Measurements from ENCODE around the gene TBCD. TPM values are rescaled to one million over a fixed set of nuclear protein-coding genes. Genes with fewer than 3 reads are reported as not detected.
A peak's percentile ranks its signal among the peaks of the same experiment; 100 is the strongest.

TBCD gene
- total RNA-seq, 2 donors from 2014 or later = 67.4 to 147 TPM

DNA sequence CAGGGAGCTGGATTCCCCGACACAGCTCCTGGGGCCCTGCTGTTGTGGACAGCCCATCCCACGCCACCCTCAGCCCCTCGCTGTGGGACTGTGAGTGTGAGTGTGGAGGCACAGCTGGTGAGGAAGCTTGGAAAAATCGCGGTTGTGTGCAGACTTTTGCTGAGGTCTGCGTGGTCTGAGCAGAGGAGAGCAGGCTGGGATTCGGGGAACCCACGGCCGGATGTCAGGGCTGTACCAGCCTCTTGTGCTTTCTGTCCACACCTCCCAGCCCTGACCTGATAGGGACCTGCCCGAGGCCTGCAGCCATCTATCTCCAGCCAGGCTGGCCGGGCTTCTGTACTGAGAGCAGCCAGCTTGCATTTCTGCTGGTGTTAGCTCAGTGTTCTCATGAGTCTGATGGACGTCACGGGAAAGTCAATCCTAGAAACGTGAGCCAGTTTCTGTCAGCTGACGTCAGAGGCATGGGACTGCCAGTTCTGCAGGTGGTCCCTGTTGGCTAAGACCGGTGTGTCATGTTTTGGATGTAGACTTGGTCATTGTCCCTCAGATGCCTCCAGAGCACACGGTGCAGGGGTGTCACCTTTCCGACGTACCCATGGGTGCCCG is 160.7 kb downstream of the TBCD start:
- DNase-seq (ENCODE audit: low spot score in 2 of 2) = no peak
- H3K27ac Mint-ChIP-seq = no peak overlapping the region
- ATAC-seq = no peak
- H3K9me3 Mint-ChIP-seq = no peaks in the 10 kb centered on the region
- peaks cover 0 to 8% of the 10 kb centered on the region in 2 donors for H3K36me3 Mint-ChIP-seq

DNA sequence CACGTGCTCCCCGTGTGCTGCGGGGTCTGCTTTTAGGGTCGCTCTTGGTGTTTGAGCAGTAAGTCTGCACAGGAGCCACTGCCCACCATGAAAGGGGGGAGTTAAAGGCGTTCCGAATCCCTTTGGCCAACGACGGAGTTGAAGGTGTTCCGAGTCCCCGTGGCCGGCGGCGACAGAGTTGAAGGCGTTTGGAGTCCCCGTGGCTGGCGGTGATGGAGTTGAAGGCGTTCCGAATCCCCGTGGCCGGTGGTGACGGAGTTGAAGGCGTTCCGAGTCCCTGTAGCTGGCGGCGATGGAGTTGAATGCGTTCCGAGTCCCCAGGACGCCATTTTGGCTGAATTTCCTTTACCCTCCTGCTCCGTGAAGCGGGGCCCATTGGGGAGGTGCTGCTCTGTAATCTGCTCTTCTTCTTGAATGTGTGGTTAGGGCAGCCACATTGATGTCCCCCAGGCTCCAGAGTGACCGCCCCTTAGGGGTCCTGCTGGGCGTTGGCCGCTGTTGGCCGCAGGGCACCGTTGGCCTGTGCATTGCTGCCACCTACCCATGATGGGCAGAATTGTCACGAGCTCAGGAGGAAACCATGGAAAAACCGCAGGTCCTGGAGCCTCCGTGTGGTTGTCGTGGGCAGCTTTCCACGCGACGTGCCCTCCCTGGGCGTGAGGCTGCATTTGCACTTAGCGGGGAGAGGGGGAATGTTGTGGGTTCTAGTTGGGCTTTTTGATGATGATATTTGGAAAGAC is 161.6 kb downstream of the TBCD start:
- H3K9me3 Mint-ChIP-seq = no peaks in the 10 kb centered on the region
- no peak overlapping the region for H3K27ac Mint-ChIP-seq
- no peak for DNase-seq (ENCODE audit: low spot score in 2 of 2)
- H3K36me3 Mint-ChIP-seq = peaks cover 0 to 8% of the 10 kb centered on the region in 2 donors
- no peak for ATAC-seq

DNA sequence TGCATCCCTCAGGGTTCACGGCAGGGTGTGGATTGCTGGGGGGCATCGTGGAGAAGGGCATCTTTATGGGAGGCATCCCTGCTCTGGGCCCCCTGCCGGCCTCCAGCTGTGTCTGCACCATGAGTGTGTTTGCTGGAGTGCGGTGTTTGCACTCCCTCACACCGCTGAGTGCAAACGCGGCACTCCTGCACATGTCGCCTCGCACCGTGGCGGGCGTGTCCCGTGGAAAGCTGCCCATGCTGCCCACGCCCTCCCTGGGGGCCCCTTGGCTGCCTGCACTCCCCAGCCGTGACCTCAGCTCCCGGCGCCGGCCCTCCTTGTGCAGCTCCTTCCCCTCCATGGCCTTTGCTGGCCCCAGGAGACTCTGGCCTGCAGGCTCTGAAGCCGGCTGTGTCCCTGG is 162.5 kb downstream of the TBCD start:
- Mint-ChIP-seq H3K27ac (no peak overlapping the region), H3K36me3 (peaks cover 0 to 8% of the 10 kb centered on the region in 2 donors), H3K9me3 (no peaks in the 10 kb centered on the region)
- DNase-seq (ENCODE audit: low spot score in 2 of 2) (no peak), ATAC-seq (peak in 1 of 2 donors; percentile 10)

DNA sequence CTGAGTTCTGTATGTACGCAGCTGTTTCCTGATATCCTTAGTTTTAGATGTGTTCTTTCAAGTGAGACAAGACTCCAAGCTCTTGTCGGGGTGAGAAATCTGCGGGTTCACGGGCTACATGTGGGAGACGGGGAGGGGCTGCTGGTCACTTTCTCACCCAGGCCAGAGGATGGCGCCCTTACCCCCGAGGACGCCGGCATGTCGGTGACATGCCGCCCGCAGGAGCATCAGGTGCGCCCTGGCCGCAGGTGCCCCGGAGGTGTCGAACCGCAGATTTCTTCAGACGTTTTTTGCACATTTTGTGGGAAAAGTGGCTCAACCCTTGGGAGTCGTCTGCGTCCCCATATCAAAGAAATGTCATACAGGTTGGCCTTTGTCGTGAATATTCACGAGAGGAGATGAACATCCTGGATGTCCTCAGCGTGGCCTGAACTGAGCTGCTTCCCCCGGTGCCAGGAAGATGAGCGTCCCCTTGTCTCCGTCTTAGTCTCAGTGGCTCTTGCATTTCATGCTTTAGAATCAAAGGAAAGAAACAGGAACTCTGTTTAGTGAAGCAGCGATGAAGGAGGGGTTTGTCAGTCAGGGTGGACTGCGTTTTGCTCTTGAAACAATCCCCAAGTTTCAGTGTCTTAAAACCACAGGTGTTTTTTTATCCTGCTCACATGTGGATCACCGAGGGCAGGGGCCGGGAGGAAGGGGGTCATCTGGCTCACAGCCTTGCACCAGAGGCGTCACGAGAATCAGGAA is 163.3 kb downstream of the TBCD start:
- H3K27ac Mint-ChIP-seq = peak overlapping the region in 1 of 2 donors; percentile 5
- no peaks in the 10 kb centered on the region for H3K9me3 Mint-ChIP-seq
- no peak for DNase-seq (ENCODE audit: low spot score in 2 of 2)
- H3K36me3 Mint-ChIP-seq = peaks cover 0 to 8% of the 10 kb centered on the region in 2 donors
- ATAC-seq = no peak

DNA sequence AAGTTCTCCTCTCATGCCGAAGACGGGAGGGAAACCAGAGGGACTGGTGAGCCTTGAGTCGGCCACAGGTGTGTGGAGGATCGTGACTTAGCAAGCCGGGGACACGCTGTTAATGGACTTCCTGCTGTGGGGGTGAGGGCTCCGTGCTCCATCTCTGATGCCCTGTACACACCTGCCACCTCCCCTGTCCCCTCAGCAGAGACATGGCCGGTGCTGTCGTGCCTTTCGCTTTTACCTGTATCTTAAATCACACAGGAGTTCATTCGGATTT is 163.8 kb downstream of the TBCD start:
- Mint-ChIP-seq H3K9me3 (no peaks in the 10 kb centered on the region), H3K27ac (no peak overlapping the region), H3K36me3 (peaks cover 0 to 8% of the 10 kb centered on the region in 2 donors)
- DNase-seq (ENCODE audit: low spot score in 2 of 2) (no peak), ATAC-seq (no peak)

GRCh38 chr17:82917699-82918345 is 166.0 kb downstream of the TBCD start:
- peak in 1 of 2 donors; percentile 51 for ATAC-seq
- H3K9me3 Mint-ChIP-seq = no peaks in the 10 kb centered on the region
- DNase-seq (ENCODE audit: low spot score in 2 of 2) = peak in 1 of 2 donors; percentile 48
- H3K27ac Mint-ChIP-seq = peak overlapping the region in 1 of 2 donors; percentile 44
- no peaks in the 10 kb centered on the region for H3K36me3 Mint-ChIP-seq

GRCh38 chr17:82918508-82918907 is 166.6 kb downstream of the TBCD start:
- Mint-ChIP-seq H3K36me3 (no peaks in the 10 kb centered on the region), H3K27ac (no peak overlapping the region), H3K9me3 (no peaks in the 10 kb centered on the region)
- DNase-seq (ENCODE audit: low spot score in 2 of 2) = no peak
- no peak for ATAC-seq

DNA sequence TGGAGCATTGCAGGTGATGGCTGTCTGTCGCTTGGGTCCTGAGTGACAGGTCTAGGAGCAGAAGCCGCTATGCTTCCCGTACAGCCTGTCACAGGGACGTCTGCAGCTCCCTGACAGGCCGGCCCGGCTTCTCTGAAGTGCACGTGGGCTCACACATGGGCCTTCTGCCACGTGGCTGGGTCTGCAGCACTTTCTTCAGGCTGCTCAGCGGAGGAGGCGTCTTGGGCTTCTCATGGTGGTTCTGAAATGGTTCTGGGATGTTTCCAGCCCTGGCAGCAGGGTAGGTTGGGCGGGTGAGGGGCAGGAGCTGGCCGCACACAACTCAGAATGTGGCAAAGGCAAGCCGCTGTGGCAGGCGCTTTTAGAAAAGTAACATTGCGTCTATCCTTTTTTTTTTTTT is 168.3 kb downstream of the TBCD start:
- no peak for ATAC-seq
- H3K9me3 Mint-ChIP-seq = no peaks in the 10 kb centered on the region
- DNase-seq (ENCODE audit: low spot score in 2 of 2) = no peak

DNA sequence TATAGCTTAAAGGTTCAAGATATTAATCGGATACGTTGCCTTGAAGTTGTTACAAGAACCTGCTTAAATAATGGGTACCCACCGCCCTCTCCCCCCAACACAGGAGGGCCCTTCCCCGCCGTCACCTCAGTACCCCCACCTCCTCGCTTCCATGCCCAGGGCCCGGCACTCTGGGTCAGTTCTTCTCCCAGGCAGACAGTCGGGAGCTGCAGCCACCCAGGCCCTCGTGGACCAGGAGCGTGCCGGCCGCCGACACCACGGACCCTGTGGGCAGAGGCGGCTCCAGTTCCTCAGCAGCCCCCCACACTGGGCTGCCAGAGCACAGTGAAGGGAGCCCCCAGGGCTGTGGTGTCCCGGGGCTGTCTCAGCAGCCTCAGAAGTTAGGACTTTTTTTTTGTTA is 168.8 kb downstream of the TBCD start:
- DNase-seq (ENCODE audit: low spot score in 2 of 2) = no peak
- ATAC-seq = no peak
- no peaks in the 10 kb centered on the region for H3K36me3 Mint-ChIP-seq
- no peaks in the 10 kb centered on the region for H3K9me3 Mint-ChIP-seq
- H3K27ac Mint-ChIP-seq = no peak overlapping the region

More for the DNA sequence above, 168.3 kb downstream of the TBCD start:
- Mint-ChIP-seq H3K27ac (peak overlapping the region in 1 of 2 donors; percentile 3), H3K36me3 (no peaks in the 10 kb centered on the region)

GRCh38 chr17:82921426-82921825 is 169.6 kb downstream of the TBCD start:
- Mint-ChIP-seq H3K36me3 (no peaks in the 10 kb centered on the region), H3K9me3 (no peaks in the 10 kb centered on the region), H3K27ac (no peak overlapping the region)
- DNase-seq (ENCODE audit: low spot score in 2 of 2) = no peak
- no peak for ATAC-seq

DNA sequence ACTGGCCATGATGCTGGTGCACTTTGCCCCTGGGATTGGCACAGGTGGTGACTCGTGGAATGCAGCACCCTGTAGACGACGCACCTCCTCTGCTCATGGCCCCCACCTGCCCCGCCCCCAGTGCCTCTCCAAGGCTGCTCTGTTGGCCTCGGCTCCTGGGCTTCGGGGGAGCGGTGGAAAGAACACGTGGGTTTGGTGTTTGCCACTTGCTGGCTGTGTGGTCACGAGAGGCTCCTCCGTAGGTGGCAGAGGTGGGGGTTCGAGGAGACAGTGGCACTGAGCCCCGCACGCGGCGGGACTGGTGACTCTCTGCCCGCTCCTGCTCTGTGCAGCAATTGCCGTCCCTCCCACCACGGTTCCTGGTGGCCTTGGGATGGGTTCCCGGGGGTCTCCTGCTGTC is 170.8 kb downstream of the TBCD start:
- no peaks in the 10 kb centered on the region for H3K9me3 Mint-ChIP-seq
- H3K36me3 Mint-ChIP-seq = no peaks in the 10 kb centered on the region
- ATAC-seq = no peak
- H3K27ac Mint-ChIP-seq = no peak overlapping the region
- DNase-seq (ENCODE audit: low spot score in 2 of 2) = no peak

DNA sequence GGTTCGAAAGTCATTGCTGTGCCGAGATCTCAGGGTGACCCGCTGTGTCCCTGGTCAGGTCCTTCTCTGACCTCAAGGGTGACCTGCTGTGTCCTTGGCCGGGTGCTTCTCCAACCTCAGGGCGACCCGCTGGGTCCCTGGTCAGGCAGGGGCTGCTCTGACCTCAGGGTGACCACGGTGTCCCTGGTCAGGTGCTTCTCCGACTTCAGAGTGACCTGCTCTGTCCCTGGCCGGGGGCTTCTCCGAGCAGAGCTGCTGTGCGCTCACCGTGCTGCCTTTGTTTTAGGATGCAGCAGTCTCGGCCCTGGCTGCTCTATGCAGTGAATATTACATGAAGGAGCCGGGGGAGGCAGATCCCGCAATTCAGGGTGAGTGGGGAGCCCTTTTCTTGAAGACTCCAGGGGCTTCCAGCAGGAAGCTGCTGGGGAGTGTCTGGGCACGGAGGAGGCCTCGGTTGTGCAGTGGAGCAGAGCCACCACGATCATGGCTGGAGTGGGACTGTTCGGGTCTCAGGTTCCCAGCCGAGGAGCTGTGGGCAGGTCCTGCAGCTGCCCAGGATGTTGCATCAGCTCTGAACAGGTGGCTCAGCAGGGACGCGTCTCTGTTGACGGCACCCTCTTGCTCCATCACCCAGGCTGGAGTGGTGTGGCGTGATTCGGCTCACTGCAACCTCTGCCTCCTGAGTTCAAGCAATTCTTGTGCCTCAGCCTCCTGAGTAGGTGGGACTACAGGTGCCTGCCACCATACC is 171.7 kb downstream of the TBCD start:
- Mint-ChIP-seq H3K36me3 (no peaks in the 10 kb centered on the region), H3K9me3 (no peaks in the 10 kb centered on the region), H3K27ac (no peak overlapping the region)
- DNase-seq (ENCODE audit: low spot score in 2 of 2) (no peak), ATAC-seq (no peak)

DNA sequence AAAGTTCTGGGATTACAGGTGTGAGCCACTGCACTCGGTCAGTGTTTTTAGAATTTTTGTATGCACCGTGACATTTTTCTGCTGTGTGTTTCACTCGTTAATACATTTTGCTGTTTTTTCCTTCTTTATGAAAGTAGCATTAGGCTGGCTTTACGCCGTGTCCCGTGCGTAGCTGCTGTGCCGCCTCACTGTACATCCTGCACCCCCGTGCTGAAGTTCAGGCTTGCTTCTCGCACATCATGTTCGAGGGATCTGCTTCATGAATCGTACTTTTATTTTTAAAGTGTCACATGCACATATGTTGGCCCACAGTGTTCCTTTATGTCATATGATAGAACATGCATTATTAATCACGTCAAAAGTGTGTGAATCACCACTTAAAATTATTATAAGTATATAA is 172.3 kb downstream of the TBCD start:
- H3K36me3 Mint-ChIP-seq = no peaks in the 10 kb centered on the region
- DNase-seq (ENCODE audit: low spot score in 2 of 2) = no peak
- no peak for ATAC-seq
- H3K27ac Mint-ChIP-seq = no peak overlapping the region
- H3K9me3 Mint-ChIP-seq = no peaks in the 10 kb centered on the region

DNA sequence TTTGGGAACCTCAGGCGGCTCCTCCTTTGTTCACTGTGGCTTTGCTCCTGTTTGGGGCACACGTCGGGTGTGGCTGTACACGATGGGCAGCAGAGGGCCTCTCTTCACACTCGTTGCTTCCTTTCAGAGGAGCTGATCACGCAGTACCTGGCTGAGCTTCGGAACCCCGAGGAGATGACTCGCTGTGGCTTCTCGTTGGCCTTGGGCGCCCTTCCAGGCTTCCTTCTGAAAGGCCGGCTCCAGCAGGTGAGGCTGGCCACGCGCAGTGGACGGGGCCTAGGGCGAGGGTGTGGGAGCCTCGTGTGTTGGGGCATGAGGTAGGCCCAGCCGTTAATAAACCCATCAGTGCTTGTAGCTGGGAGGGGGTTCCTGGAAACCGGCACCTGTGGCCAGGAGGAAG is 172.9 kb downstream of the TBCD start:
- ATAC-seq (no peak), DNase-seq (ENCODE audit: low spot score in 2 of 2) (no peak)
- Mint-ChIP-seq H3K27ac (no peak overlapping the region), H3K36me3 (no peaks in the 10 kb centered on the region), H3K9me3 (no peaks in the 10 kb centered on the region)

DNA sequence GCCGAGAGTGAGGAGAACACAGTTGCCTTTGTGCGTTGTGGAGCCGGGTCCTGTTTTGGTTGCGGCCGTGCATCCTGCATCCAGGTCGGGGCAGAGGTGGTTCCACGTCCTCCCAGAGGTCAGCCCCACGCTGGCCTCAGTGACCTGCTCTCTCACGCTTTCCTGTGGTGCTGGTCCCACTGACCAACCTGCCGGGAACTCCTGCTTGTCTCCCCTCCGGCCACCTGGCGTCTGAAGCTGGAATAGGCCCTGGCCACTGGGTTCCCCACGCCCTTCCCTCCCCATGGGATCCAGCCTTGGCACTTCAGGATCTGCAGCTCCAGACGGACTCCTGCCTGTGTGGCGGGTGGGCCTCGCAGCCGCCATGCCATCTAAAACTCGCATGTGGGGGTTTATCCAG is 173.5 kb downstream of the TBCD start:
- Mint-ChIP-seq H3K36me3 (no peaks in the 10 kb centered on the region), H3K27ac (no peak overlapping the region), H3K9me3 (no peaks in the 10 kb centered on the region)
- no peak for ATAC-seq
- DNase-seq (ENCODE audit: low spot score in 2 of 2) = no peak

DNA sequence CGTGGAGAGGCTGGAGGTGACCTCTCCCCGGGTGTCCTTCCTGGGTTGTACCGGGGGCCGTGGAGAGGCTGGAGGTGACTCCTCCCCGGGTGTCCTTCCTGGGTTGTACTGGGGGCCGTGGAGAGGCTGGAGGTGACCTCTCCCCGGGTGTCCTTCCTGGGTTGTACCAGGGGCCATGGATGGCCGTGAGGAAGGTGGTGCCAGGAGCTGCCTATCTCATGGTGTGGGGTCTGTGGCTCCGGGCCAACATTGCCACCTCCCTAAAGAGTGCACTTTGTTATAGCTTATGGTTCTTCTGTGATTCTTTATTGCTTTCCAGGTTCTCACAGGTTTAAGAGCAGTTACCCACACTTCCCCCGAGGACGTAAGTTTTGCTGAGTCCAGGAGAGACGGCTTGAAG is 174.2 kb downstream of the TBCD start:
- DNase-seq (ENCODE audit: low spot score in 2 of 2) (no peak), ATAC-seq (no peak)
- no peaks in the 10 kb centered on the region for H3K9me3 Mint-ChIP-seq
- H3K36me3 Mint-ChIP-seq = peaks cover 0 to 4% of the 10 kb centered on the region in 2 donors
- peak overlapping the region in 1 of 2 donors; percentile 52 for H3K27ac Mint-ChIP-seq

GRCh38 chr17:82926716-82927115 is 174.9 kb downstream of the TBCD start:
- Mint-ChIP-seq H3K36me3 (peaks cover 0 to 4% of the 10 kb centered on the region in 2 donors), H3K27ac (no peak overlapping the region), H3K9me3 (no peaks in the 10 kb centered on the region)
- DNase-seq (ENCODE audit: low spot score in 2 of 2) (no peak), ATAC-seq (no peak)

Data from activated naive CD4-positive, alpha-beta T cell treated with anti-CD3 and anti-CD28 coated beads, Interleukin-2, amount 50 U/mL, for 72 hours (primary cell).